Measurements from ENCODE around the gene PTCSC3.
"Not testable (repeated sequence)": the region's sequence is repeated elsewhere in the genome, so short reads cannot be mapped to it uniquely, and the experiment has no call there.

PTCSC3 gene

GRCh38 chr14:36174767-36175424 lies 1.6 kb downstream of the PTCSC3 start:
- DNase-seq: no peak

GRCh38 chr14:36173161-36173560 lies 3.4 kb downstream of the PTCSC3 start:
- no peak for DNase-seq

- no peak for DNase-seq
These were observed 4.9 kb downstream of the PTCSC3 start for GRCh38 chr14:36171607-36172006.

- DNase-seq: no peak
These were observed 9.1 kb downstream of the PTCSC3 start for GRCh38 chr14:36167431-36167830.

- DNase-seq: no peak
These were observed 13.1 kb downstream of the PTCSC3 start for GRCh38 chr14:36163451-36163850.

GRCh38 chr14:36162267-36162666 lies 14.3 kb downstream of the PTCSC3 start:
- DNase-seq: no peak

GRCh38 chr14:36161776-36162175 lies 14.7 kb downstream of the PTCSC3 start:
- no peak for DNase-seq

GRCh38 chr14:36151335-36151734 lies 25.2 kb downstream of the PTCSC3 start:
- no peak for DNase-seq

GRCh38 chr14:36134038-36134437 lies 42.5 kb downstream of the PTCSC3 start:
- DNase-seq: no peak

GRCh38 chr14:36132826-36133225 lies 43.7 kb downstream of the PTCSC3 start:
- DNase-seq: no peak

- DNase-seq: no peak
These were observed 46.3 kb downstream of the PTCSC3 start for GRCh38 chr14:36130186-36130585.

GRCh38 chr14:36129181-36129580 lies 47.3 kb downstream of the PTCSC3 start:
- no peak for DNase-seq

GRCh38 chr14:36113341-36113740 lies 63.2 kb downstream of the PTCSC3 start:
- DNase-seq: no peak

- DNase-seq: no peak
These were observed 64.5 kb downstream of the PTCSC3 start for GRCh38 chr14:36111822-36112583.

- DNase-seq: no peak
These were observed 71.1 kb downstream of the PTCSC3 start for GRCh38 chr14:36105401-36105800.

GRCh38 chr14:36104258-36104657 lies 72.3 kb downstream of the PTCSC3 start:
- not testable (repeated sequence) for DNase-seq

- DNase-seq: no peak
These were observed 76.9 kb downstream of the PTCSC3 start for GRCh38 chr14:36099619-36100018.

- DNase-seq: no peak
These were observed 79.2 kb downstream of the PTCSC3 start for GRCh38 chr14:36097356-36097755.

GRCh38 chr14:36096090-36096489 lies 80.4 kb downstream of the PTCSC3 start:
- no peak for DNase-seq

GRCh38 chr14:36094963-36095362 lies 81.6 kb downstream of the PTCSC3 start:
- no peak for DNase-seq

GRCh38 chr14:36091096-36091495 lies 85.4 kb downstream of the PTCSC3 start:
- DNase-seq: no peak

GRCh38 chr14:36087411-36087810 lies 89.1 kb downstream of the PTCSC3 start:
- DNase-seq: no peak
